Uterus (tissue), 4 donors: ENCODE results near the gene OTOP2. TPM values are rescaled to one million over a fixed set of nuclear protein-coding genes. Genes with fewer than 3 reads are reported as not detected.

Experiments
- DNase-seq, 2 donors: peaks; one replicate each; pipeline ENCODE4 v3.0.0-alpha.2; 2019 to 2020
- H3K27ac ChIP-seq, 2 donors: fragments of 200-600 bp; sonication (generic); 1 replicate in 1 of 2; 2 replicates in 1 of 2; pipeline ENCODE4 v1.5.1; 2016 to 2018
- H3K27me3 ChIP-seq, 2 donors: fragments of 200-600 bp; sonication (generic); one replicate each; pipeline ENCODE4 v1.5.1; 2018 to 2019; ENCODE audit warnings: control low read depth in 1 of 2
- H3K36me3 ChIP-seq, 2 donors: fragments of 200-600 bp; sonication (generic); one replicate each; pipeline ENCODE4 v1.5.1; 2019; ENCODE audit warnings: control low read depth in 1 of 2
- H3K4me1 ChIP-seq, 2 donors: fragments of 200-600 bp; sonication (generic); one replicate each; pipeline ENCODE4 v1.5.1; 2018 to 2019; ENCODE audit warnings: control low read depth in 1 of 2
- H3K4me3 ChIP-seq, 2 donors: fragments of 200-600 bp; sonication (generic); 1 replicate in 1 of 2; 2 replicates in 1 of 2; pipeline ENCODE4 v1.5.1; 2018 to 2019; ENCODE audit warnings: mild to moderate bottlenecking in 1 of 2
- H3K9me3 ChIP-seq, 2 donors: fragments of 200-600 bp; sonication (generic); one replicate each; pipeline ENCODE4 v1.5.1; 2019; ENCODE audit warnings: control low read depth in 1 of 2
- CTCF ChIP-seq, 4 experiments: fragments of 200-600 bp in 2 of 4; fragments of 450-650 bp in 2 of 4; sonication (generic) in 2 of 4; IDR thresholded peaks; one replicate each; pipeline ENCODE4 v1.5.1; 2016 to 2019; ENCODE audit warnings: antibody characterized with exemption in 4 of 4, mild to moderate bottlenecking in 2 of 4, moderate library complexity in 1 of 4
- POLR2A ChIP-seq, 2 donors: fragments of 450-650 bp; IDR thresholded peaks; one replicate each; pipeline ENCODE4 v1.6.1; 2016; ENCODE audit warnings: antibody characterized with exemption in 2 of 2, mild to moderate bottlenecking in 1 of 2, moderate library complexity in 1 of 2
- intact Hi-C: fragments of 100-400 bp; cut with DNase I; formaldehyde crosslinking; loops from one replicate; pipeline ENCODE4 v1.15.1; 2023; ENCODE audit warnings: low total_unique reads
- total RNA-seq, 4 donors: library from RNA; depleted of rRNA in 3 of 4; stranded (reverse); fragments of >200 nt in 3 of 4; gene quantifications; one replicate each; pipeline versions ENCODE4 v1.1.0 to v1.2.4, GENCODE V29; 2014 to 2023
- donor health status: DM: yes; HTN: yes; CAD: no.

OTOP2 gene
- total RNA-seq, 4 donors from 2014 or later, result 0.46 TPM; not detected in 3

- intact Hi-C loops, result loop anchor here (10.0 kb wide), 1 partner anchor 209 kb away; the partner anchor contains the start of gene NHERF1
- TF ChIP-seq POLR2A (IDR thresholded peaks at IDR 0.05) (no peak), CTCF (IDR thresholded peaks at IDR 0.05) (no peak)
- H3K4me1 ChIP-seq, result no peaks in the 10 kb centered on the region
Observed at GRCh38 chr17:74954115-74954514, 30.0 kb downstream of the OTOP2 start.

GRCh38 chr17:74954665-74955421, 30.8 kb downstream of the OTOP2 start:
- TF ChIP-seq CTCF (IDR thresholded peaks at IDR 0.05) (no peak), POLR2A (IDR thresholded peaks at IDR 0.05) (no peak)
- Histone ChIP-seq H3K27ac (no peak overlapping the region), H3K27me3 (no peaks in the 10 kb centered on the region), H3K36me3 (no peaks in the 10 kb centered on the region), H3K4me1 (no peaks in the 10 kb centered on the region), H3K4me3 (no peak overlapping the region), H3K9me3 (no peaks in the 10 kb centered on the region)
- DNase-seq, result no peak
- intact Hi-C loops, result loop anchor here (10.0 kb wide), 1 partner anchor 210 kb away; the partner anchor contains the start of gene NHERF1

More at GRCh38 chr17:74954115-74954514, 30.0 kb downstream of the OTOP2 start:
- Histone ChIP-seq H3K27ac (no peak overlapping the region), H3K36me3 (no peaks in the 10 kb centered on the region), H3K27me3 (no peaks in the 10 kb centered on the region), H3K9me3 (no peaks in the 10 kb centered on the region), H3K4me3 (no peak overlapping the region)
- DNase-seq, result no peak

- no peak for DNase-seq
- no peaks in the 10 kb centered on the region for H3K27me3 ChIP-seq
- no peak for TF ChIP-seq CTCF (IDR thresholded peaks at IDR 0.05)
- TF ChIP-seq POLR2A (IDR thresholded peaks at IDR 0.05), result no peak
- H3K4me1 ChIP-seq, result no peaks in the 10 kb centered on the region
- no peak overlapping the region for H3K27ac ChIP-seq
- intact Hi-C loops, result loop anchor here (10.0 kb wide), 1 partner anchor 211 kb away; the partner anchor contains the start of gene NHERF1
- H3K36me3 ChIP-seq, result no peaks in the 10 kb centered on the region
- H3K4me3 ChIP-seq, result no peak overlapping the region
- no peaks in the 10 kb centered on the region for H3K9me3 ChIP-seq
Observed at GRCh38 chr17:74956093-74956492, 32.0 kb downstream of the OTOP2 start.

GRCh38 chr17:74957935-74958740, 34.1 kb downstream of the OTOP2 start:
- Histone ChIP-seq H3K27me3 (no peaks in the 10 kb centered on the region), H3K4me3 (no peak overlapping the region), H3K36me3 (no peaks in the 10 kb centered on the region), H3K4me1 (no peaks in the 10 kb centered on the region), H3K27ac (no peak overlapping the region), H3K9me3 (no peaks in the 10 kb centered on the region)
- DNase-seq, result peak; percentile 68 to 74
- no peak for TF ChIP-seq POLR2A (IDR thresholded peaks at IDR 0.05)
- peak; percentile 83 to 94 (median 89) for TF ChIP-seq CTCF (IDR thresholded peaks at IDR 0.05)
- intact Hi-C loops, result loop anchor here (10.0 kb wide), 1 partner anchor 213 kb away; the partner anchor contains the start of gene NHERF1
